ENCODE results near the gene CRYGN. TPM values are rescaled to one million over a fixed set of nuclear protein-coding genes. Genes with fewer than 3 reads are reported as not detected.

CRYGN gene
- total and polyA plus RNA-seq, 2 donors (not counting 1 experiment from before 2014, with no cell fraction given): 0.07 to 0.50 TPM

DNA sequence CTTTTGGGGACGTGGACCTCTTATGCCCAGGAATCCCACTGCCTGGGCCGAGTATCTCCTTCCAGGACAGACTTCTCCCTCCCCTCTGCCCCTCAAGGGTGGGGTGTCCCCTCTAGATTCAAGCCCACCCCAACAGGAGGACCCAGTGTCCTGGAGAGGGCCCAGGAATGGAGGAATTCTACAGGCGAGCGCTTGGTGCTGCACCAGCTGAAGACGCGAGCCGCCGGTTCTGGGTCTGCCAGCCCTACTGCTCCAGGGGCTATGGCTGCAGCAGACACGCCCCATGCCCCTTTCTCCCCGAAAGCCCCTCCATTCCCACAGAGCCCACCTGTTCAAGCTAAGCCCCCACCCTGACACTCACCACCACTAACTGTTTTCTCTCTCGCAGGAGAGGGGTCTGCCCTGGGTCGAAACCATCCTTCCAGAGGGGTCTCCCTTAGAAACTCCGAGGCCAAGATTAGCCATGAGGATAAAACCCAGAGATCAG lies 8.6 kb downstream of the CRYGN start:
- Histone ChIP-seq H3K4me2 (ENCODE audit: extremely low read depth, insufficient read depth, low read length) (no peak overlapping the region), H3K27ac (ENCODE audit: insufficient read depth, low read length) (no peak overlapping the region), H3K9me3 (ENCODE audit: control insufficient read depth, insufficient read depth, low read depth, low read length) (no peaks in the 10 kb centered on the region), H3K9ac (ENCODE audit: insufficient read depth, low read length) (no peak overlapping the region), H3K27me3 (ENCODE audit: control insufficient read depth, insufficient read depth, low read length) (no peaks in the 10 kb centered on the region), H2AFZ (ENCODE audit: low read length) (no peak overlapping the region), H3K79me2 (ENCODE audit: control insufficient read depth, insufficient read depth, low read length) (no peaks in the 10 kb centered on the region), H3K4me1 (ENCODE audit: control insufficient read depth, extremely low read depth, insufficient read depth, low read length) (peaks cover 14% of the 10 kb centered on the region), H3K4me3 (replicated peaks in 1 of 4; ENCODE audit: control extremely low read depth in 1 of 4, insufficient read depth in 1 of 4, low read depth in 3 of 4, low read length in 4 of 4) (no peak overlapping the region), H4K20me1 (ENCODE audit: control insufficient read depth, extremely low read depth, insufficient read depth, low read length) (no peaks in the 10 kb centered on the region), H3K36me3 (ENCODE audit: control insufficient read depth, insufficient read depth, low read length) (no peaks in the 10 kb centered on the region)
- TF ChIP-seq EZH2 (IDR thresholded peaks at IDR 0.05; ENCODE audit: low read length, missing control alignments): no peak
- TF ChIP-seq, protein P1, sequence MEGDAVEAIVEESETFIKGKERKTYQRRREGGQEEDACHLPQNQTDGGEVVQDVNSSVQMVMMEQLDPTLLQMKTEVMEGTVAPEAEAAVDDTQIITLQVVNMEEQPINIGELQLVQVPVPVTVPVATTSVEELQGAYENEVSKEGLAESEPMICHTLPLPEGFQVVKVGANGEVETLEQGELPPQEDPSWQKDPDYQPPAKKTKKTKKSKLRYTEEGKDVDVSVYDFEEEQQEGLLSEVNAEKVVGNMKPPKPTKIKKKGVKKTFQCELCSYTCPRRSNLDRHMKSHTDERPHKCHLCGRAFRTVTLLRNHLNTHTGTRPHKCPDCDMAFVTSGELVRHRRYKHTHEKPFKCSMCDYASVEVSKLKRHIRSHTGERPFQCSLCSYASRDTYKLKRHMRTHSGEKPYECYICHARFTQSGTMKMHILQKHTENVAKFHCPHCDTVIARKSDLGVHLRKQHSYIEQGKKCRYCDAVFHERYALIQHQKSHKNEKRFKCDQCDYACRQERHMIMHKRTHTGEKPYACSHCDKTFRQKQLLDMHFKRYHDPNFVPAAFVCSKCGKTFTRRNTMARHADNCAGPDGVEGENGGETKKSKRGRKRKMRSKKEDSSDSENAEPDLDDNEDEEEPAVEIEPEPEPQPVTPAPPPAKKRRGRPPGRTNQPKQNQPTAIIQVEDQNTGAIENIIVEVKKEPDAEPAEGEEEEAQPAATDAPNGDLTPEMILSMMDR (conservative IDR thresholded peaks at IDR 0.05 in 1 of 2, IDR thresholded peaks at IDR 0.05 in 1 of 2; ENCODE audit: low read depth in 1 of 2, low read length in 2 of 2): no peak
- DNase-seq (ENCODE audit: low read depth in 2 of 2): no peak

DNA sequence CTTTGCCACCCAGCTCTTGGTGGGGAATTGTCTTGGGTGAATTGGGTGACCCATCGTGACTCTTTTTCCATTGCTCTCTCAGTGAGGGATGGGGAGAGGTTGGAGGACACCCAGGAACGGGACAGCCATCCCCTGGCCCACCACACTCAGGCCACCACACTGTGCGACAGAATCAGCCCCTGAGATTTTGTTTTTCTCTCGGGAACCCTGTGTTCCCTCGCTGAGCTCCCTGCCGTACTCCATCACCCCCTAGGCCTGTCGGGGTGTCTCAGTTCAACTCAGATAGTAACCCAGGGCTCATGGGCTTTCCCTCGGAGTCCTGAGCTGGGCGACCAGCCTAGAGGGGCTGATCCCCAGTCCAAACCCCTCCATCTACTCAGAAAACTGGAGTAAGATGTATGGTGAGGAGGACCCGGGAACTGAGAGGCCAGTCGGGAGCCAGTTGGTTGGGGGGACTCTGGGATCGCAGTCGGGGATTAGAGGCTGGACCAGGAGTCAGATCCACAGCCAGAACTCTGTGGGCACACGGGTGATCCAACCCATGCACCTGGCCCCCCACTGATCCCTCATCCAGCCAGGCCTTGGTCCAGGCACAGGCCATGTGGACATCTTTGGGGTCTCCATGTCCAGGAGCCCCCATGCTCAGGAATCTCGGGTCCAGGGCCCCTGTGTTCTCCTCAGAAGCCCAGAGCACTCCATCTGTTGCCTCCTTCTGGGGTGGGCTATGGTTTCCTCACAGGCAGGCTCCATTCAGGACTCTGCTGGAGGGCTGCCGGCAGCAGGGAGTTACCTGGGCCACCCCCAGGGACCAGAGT lies 9.3 kb downstream of the CRYGN start:
- no peak for DNase-seq (ENCODE audit: low read depth in 2 of 2)
- H3K4me2 ChIP-seq (ENCODE audit: extremely low read depth, insufficient read depth, low read length): no peak overlapping the region
- H3K4me1 ChIP-seq (ENCODE audit: control insufficient read depth, extremely low read depth, insufficient read depth, low read length): peaks cover 15% of the 10 kb centered on the region
- H3K9ac ChIP-seq (ENCODE audit: insufficient read depth, low read length): no peak overlapping the region
- H3K27ac ChIP-seq (ENCODE audit: insufficient read depth, low read length): no peak overlapping the region
- H3K79me2 ChIP-seq (ENCODE audit: control insufficient read depth, insufficient read depth, low read length): no peaks in the 10 kb centered on the region
- H4K20me1 ChIP-seq (ENCODE audit: control insufficient read depth, extremely low read depth, insufficient read depth, low read length): no peaks in the 10 kb centered on the region
- no peaks in the 10 kb centered on the region for H3K27me3 ChIP-seq (ENCODE audit: control insufficient read depth, insufficient read depth, low read length)
- H3K9me3 ChIP-seq (ENCODE audit: control insufficient read depth, insufficient read depth, low read depth, low read length): no peaks in the 10 kb centered on the region
- TF ChIP-seq, protein P1 (conservative IDR thresholded peaks at IDR 0.05 in 1 of 2, IDR thresholded peaks at IDR 0.05 in 1 of 2; ENCODE audit: low read depth in 1 of 2, low read length in 2 of 2): no peak
- TF ChIP-seq EZH2 (IDR thresholded peaks at IDR 0.05; ENCODE audit: low read length, missing control alignments): no peak
- no peak overlapping the region for H3K4me3 ChIP-seq (replicated peaks in 1 of 4; ENCODE audit: control extremely low read depth in 1 of 4, insufficient read depth in 1 of 4, low read depth in 3 of 4, low read length in 4 of 4)
- H2AFZ ChIP-seq (ENCODE audit: low read length): no peak overlapping the region
- no peaks in the 10 kb centered on the region for H3K36me3 ChIP-seq (ENCODE audit: control insufficient read depth, insufficient read depth, low read length)

DNA sequence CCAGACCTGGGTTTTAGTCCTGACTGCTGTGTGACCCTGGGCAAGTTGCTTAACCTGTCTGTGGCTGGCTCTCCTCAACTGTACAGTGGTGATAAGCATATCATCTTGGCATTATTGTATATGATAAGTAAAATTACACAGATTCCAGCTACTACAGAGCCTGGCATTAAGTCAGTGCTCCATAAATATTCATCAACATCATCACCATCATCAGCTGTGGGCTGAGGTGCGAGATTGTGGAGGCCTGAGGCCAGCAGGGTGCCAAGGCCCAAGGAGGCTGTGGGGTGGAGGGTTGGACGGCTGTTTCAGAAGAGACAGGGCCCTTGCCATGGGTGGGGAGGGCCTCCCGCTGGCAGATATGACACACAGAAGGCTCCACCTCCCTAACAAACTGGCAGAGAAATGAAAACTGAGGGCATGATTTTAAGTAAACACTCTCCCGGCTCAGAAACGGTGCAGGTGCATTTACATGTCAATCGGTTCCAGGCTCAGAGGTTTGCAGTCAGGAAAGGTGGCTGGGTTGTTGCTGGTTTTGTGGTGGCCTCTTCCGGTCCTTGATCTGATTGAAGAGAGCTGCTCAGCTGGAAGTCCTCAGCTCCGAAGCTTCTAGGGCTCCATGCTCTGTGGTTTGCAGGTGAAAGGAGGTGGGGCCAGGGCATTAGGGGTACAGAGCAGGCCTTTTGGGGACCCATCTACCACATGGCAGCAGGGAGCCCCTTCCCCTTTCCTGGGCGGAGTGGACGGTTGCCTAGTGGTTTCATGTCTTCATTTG lies 10.2 kb downstream of the CRYGN start:
- H3K4me3 ChIP-seq (replicated peaks in 1 of 4; ENCODE audit: control extremely low read depth in 1 of 4, insufficient read depth in 1 of 4, low read depth in 3 of 4, low read length in 4 of 4): no peak overlapping the region
- TF ChIP-seq, protein P1 (conservative IDR thresholded peaks at IDR 0.05 in 1 of 2, IDR thresholded peaks at IDR 0.05 in 1 of 2; ENCODE audit: low read depth in 1 of 2, low read length in 2 of 2): no peak
- TF ChIP-seq EZH2 (IDR thresholded peaks at IDR 0.05; ENCODE audit: low read length, missing control alignments): no peak
- H3K79me2 ChIP-seq (ENCODE audit: control insufficient read depth, insufficient read depth, low read length): no peaks in the 10 kb centered on the region
- no peak overlapping the region for H2AFZ ChIP-seq (ENCODE audit: low read length)
- H4K20me1 ChIP-seq (ENCODE audit: control insufficient read depth, extremely low read depth, insufficient read depth, low read length): no peaks in the 10 kb centered on the region
- H3K27me3 ChIP-seq (ENCODE audit: control insufficient read depth, insufficient read depth, low read length): no peaks in the 10 kb centered on the region
- no peaks in the 10 kb centered on the region for H3K9me3 ChIP-seq (ENCODE audit: control insufficient read depth, insufficient read depth, low read depth, low read length)
- no peak overlapping the region for H3K4me2 ChIP-seq (ENCODE audit: extremely low read depth, insufficient read depth, low read length)
- no peak overlapping the region for H3K27ac ChIP-seq (ENCODE audit: insufficient read depth, low read length)
- no peaks in the 10 kb centered on the region for H3K36me3 ChIP-seq (ENCODE audit: control insufficient read depth, insufficient read depth, low read length)
- no peak overlapping the region for H3K9ac ChIP-seq (ENCODE audit: insufficient read depth, low read length)
- DNase-seq (ENCODE audit: low read depth in 2 of 2): peak in 1 of 2 donors; percentile 14
- peaks cover 17% of the 10 kb centered on the region for H3K4me1 ChIP-seq (ENCODE audit: control insufficient read depth, extremely low read depth, insufficient read depth, low read length)
